Erythroblast (primary cell): ENCODE results near the gene DMWD.

Experiments
- GATA1 ChIP-seq: IDR thresholded peaks from 2 replicates; pipeline ENCODE4 v1.6.1; 2011; ENCODE audit warnings: low read depth, mild to moderate bottlenecking, control low read depth, low read length, moderate library complexity
- POLR2A ChIP-seq: IDR thresholded peaks from 2 replicates; pipeline ENCODE4 v1.6.1; 2011; ENCODE audit warnings: mild to moderate bottlenecking, low read length

DNA sequence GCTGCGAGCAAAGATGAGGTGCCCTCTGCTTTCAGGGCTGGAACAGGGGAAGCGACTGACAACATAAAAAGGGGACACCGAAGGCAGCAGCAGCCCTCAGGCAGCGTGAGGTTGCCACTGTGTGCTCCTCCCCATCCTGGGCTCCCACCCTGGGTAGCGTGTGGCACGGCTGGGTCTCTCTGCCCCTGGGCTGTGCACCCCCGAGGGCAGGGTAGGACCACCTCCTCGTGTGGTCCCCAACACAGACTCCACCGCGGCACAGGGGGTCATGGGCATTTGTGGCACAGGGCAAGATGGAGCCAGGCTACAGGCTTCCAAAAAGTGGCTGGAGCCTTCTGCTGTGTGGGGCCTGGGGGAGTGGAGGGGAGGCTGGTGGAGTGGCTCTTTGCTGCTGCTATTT is 28.9 kb upstream of the DMWD start:
- TF ChIP-seq POLR2A (no peak), GATA1 (no peak)
